GM12878 (cell line): ENCODE results near the gene KRTAP19-2.

Source experiments
- BMI1 ChIP-seq: fragments of 450-650 bp; IDR thresholded peaks from 2 replicates; pipeline ENCODE4 v1.6.1; 2016; ENCODE audit warnings: mild to moderate bottlenecking, moderate library complexity, borderline replicate concordance
- ETV6 ChIP-seq, 2 experiments: fragments of 450-650 bp in 1 of 2; IDR thresholded peaks in 1 of 2; conservative IDR thresholded peaks in 1 of 2; 2 replicates each; pipeline ENCODE4 v1.6.1; 2014; ENCODE audit warnings: antibody characterized with exemption in 1 of 2, borderline replicate concordance in 1 of 2, low read depth in 1 of 2, mild to moderate bottlenecking in 1 of 2, moderate library complexity in 1 of 2
- FOS ChIP-seq: IDR thresholded peaks from 3 replicates; pipeline ENCODE4 v1.6.1; 2011; ENCODE audit warnings: borderline replicate concordance; ENCODE audit not compliant: insufficient read length; ENCODE audit errors: extremely low read depth
- MEF2B ChIP-seq: fragments of 450-650 bp; IDR thresholded peaks from 2 replicates; pipeline ENCODE4 v1.6.1; 2018; ENCODE audit warnings: mild to moderate bottlenecking, moderate library complexity; ENCODE audit not compliant: partially characterized antibody, poor library complexity, severe bottlenecking

DNA sequence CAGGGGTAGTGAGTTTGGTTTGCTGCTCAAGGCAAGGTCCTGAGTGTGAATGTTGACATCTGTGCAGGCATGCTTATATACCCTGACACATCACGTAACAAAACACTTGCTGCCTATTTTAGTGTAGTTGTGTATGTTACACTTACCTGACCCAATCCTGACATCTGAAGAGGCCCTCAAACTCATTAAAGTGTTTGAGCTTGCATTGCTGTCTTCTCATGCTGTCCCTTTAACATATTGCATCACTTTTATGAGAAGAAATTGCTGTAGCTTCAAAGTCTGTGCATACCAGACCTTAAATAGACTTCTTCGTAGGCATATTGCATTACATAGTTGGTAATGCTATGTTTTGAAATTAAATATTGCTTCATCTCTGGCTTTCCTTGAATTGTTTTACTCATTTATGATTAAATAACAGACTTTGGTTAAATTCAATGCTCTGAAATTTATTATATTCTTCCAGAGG lies 4.8 kb upstream of the KRTAP19-2 start, which contains the start of gene KRTAP19-3:
- TF ChIP-seq BMI1 (no peak), ETV6 (conservative IDR thresholded peaks at IDR 0.05 in 1 of 2, IDR thresholded peaks at IDR 0.05 in 1 of 2; ENCODE audit: borderline replicate concordance in 1 of 2, low read depth in 1 of 2) (no peak), FOS (no peak), MEF2B (no peak)
